Thyroid gland (tissue), 4 donors: ENCODE results near the gene NPFF. TPM values are rescaled to one million over a fixed set of nuclear protein-coding genes. Genes with fewer than 3 reads are reported as not detected.

ENCODE experiments used
- DNase-seq, 2 donors: peaks; one replicate each; pipeline ENCODE4 v3.0.0-alpha.2; 2019
- H3K27ac ChIP-seq, 3 donors: fragments of 200-600 bp; sonication (generic); 1 replicate in 2 of 3; 2 replicates in 1 of 3; pipeline ENCODE4 v1.5.1; 2016 to 2019; ENCODE audit warnings: mild to moderate bottlenecking in 1 of 3, moderate library complexity in 1 of 3
- H3K27me3 ChIP-seq: fragments of 200-600 bp; sonication (generic); one replicate; pipeline ENCODE4 v1.5.1; 2019
- H3K36me3 ChIP-seq, 2 donors: fragments of 200-600 bp; sonication (generic); one replicate each; pipeline ENCODE4 v1.5.1; 2016 to 2019
- H3K4me1 ChIP-seq, 2 donors: fragments of 200-600 bp; sonication (generic); one replicate each; pipeline ENCODE4 v1.5.1; 2017 to 2019
- H3K4me3 ChIP-seq, 3 donors: fragments of 200-600 bp; sonication (generic); replicated peaks in 1 of 3; 1 replicate in 2 of 3; 2 replicates in 1 of 3; pipeline ENCODE4 v1.5.1; 2016; ENCODE audit warnings: mild to moderate bottlenecking in 1 of 3
- H3K9me3 ChIP-seq: fragments of 200-600 bp; sonication (generic); one replicate; pipeline ENCODE4 v1.5.1; 2017
- POLR2A ChIP-seq, 2 donors: fragments of 450-650 bp; IDR thresholded peaks; one replicate each; pipeline ENCODE4 v1.6.1; 2017; ENCODE audit warnings: antibody characterized with exemption in 2 of 2, mild to moderate bottlenecking in 2 of 2, moderate library complexity in 1 of 2
- WGBS, 2 donors: methylation state at CpG; one replicate each; pipeline ENCODE4 v1.1.5; 2017; 5-methylcytosine and 5-hydroxymethylcytosine counted together
- intact Hi-C: fragments of 100-400 bp; cut with DNase I; formaldehyde crosslinking; loops from one replicate; pipeline ENCODE4 v1.15.1; 2023
- total RNA-seq, 4 donors: library from RNA; depleted of rRNA; stranded (reverse); fragments of >200 nt; gene quantifications; one replicate each; pipeline ENCODE4 v1.2.3, GENCODE V29; 2016
- TF ChIP-seq, protein P1 (sequence below), 6 experiments: fragments of 200-600 bp in 3 of 6; fragments of 450-650 bp in 3 of 6; sonication (generic) in 3 of 6; IDR thresholded peaks; one replicate each; pipeline ENCODE4 v1.5.1; 2016 to 2019; ENCODE audit warnings: antibody characterized with exemption in 6 of 6, mild to moderate bottlenecking in 2 of 6, inconsistent platforms in 1 of 6, moderate library complexity in 1 of 6

The NPFF gene
- total RNA-seq, 4 donors from 2014 or later = not detected

DNA sequence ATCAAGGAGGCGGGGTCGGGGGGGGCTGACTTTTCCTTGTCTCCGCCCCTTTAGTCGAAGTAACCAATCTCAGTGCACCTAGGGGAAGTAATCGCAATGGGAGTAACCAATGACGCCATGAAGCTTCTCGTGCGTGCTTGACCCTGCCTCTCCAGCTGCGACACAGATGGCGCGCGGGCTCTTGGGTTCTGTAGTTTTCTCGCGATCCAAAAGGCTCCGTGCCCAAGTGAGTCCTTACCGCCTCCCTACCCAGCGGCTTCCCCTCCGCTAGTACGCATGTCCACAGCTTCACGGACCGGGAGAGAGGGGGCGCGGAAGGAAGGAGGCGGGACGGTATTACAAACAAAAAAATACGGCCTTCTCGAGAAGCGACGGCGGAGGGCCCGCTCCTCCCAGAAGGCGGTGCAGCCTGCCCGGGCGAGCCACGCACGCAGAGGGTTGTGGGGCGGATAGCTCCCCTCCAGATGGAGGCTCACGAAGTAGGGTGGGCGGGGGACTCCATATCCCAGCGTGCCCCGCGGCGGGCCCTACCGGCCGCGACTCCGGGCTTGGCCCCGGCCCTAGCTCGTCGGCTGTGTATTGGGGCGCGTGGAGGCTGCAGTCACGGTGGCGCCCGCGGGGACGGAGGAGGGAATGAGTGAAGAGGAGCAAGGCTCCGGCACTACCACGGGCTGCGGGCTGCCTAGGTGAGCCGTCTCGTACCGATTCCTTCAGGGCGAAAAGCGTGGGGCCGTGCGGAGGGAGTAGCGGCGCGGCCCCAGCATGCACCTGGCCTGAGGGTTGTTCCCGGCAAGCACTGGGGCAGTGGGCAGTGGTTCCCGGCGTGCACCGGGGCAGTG lies 6.3 kb downstream of the NPFF start, which contains the start of gene TARBP2:
Gene TARBP2 (plus strand): TSS at position 508 of the 839 bp plus-strand sequence. CDS start 126 bp downstream, at position 634.
- intact Hi-C loops = loop anchor here (10.0 kb wide), 1 partner anchor 176 kb away; the partner anchor contains the start of gene AAAS
- H3K4me3 ChIP-seq = peak within 1 kb of the TSS; percentile 29 to 59 (median 31)
- peak; percentile 99 for DNase-seq
- no peaks in the 10 kb centered on the region for H3K27me3 ChIP-seq
- TF ChIP-seq, protein P1, sequence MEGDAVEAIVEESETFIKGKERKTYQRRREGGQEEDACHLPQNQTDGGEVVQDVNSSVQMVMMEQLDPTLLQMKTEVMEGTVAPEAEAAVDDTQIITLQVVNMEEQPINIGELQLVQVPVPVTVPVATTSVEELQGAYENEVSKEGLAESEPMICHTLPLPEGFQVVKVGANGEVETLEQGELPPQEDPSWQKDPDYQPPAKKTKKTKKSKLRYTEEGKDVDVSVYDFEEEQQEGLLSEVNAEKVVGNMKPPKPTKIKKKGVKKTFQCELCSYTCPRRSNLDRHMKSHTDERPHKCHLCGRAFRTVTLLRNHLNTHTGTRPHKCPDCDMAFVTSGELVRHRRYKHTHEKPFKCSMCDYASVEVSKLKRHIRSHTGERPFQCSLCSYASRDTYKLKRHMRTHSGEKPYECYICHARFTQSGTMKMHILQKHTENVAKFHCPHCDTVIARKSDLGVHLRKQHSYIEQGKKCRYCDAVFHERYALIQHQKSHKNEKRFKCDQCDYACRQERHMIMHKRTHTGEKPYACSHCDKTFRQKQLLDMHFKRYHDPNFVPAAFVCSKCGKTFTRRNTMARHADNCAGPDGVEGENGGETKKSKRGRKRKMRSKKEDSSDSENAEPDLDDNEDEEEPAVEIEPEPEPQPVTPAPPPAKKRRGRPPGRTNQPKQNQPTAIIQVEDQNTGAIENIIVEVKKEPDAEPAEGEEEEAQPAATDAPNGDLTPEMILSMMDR (IDR thresholded peaks at IDR 0.05) = no peak
- TF ChIP-seq POLR2A (IDR thresholded peaks at IDR 0.05) = peak; percentile 23 to 56
- H3K9me3 ChIP-seq = no peaks in the 10 kb centered on the region
- peaks cover 10 to 40% of the 10 kb centered on the region in 2 donors for H3K4me1 ChIP-seq
- WGBS, 2 donors = 0 to 2% methylated on average over 34 to 65 of the region's 74 CpGs
- peaks cover 0 to 12% of the 10 kb centered on the region in 2 donors for H3K36me3 ChIP-seq
- H3K27ac ChIP-seq = peak within 1 kb of the TSS; percentile 91 to 99 (median 97)

DNA sequence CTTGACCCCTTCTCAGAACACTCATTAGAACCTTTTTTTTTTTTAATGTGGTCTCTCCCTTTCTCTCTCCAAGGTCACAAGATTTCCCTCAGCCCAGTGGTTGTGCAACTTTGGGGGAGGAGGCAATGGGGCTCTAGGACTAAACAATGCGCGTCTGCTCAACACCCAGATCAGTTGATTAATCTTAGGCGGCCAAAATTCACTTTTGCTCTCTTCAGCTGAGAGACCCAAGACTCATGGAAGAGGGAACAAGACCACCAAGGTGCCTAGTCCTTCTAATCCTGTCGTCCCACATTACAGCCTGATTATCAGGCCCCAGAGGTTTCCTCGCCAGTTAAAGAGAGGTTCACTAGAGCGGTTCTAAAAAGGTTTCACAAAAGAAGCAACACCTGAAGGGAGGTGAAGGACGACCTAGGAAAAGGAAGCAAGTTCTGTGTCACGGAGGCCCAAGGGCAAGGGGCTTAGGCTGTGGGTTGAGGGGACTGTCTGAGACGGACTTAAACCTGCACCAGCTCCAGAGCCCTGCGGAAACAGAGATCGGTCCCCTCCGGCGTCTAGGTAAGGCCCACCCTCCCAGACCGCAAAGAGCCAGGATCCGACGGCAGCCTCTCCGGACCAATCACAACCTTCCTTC lies 7.0 kb downstream of the NPFF start:
- DNase-seq = peak; percentile 68 to 69
- intact Hi-C loops = loop anchor here (10.0 kb wide), 1 partner anchor 175 kb away; the partner anchor contains the start of gene AAAS
- peaks cover 10 to 46% of the 10 kb centered on the region in 2 donors for H3K4me1 ChIP-seq
- TF ChIP-seq, protein P1 (IDR thresholded peaks at IDR 0.05) = no peak
- TF ChIP-seq POLR2A (IDR thresholded peaks at IDR 0.05) = peak; percentile 66 to 94
- 2 to 6% methylated on average over 15 to 17 of the region's 17 CpGs for whole genome bisulfite sequencing, 2 donors
- H3K4me3 ChIP-seq = peak overlapping the region; percentile 25 to 59 (median 29)
- H3K27ac ChIP-seq = peak overlapping the region; percentile 91 to 99 (median 97)
- no peaks in the 10 kb centered on the region for H3K9me3 ChIP-seq
- peaks cover 0 to 7% of the 10 kb centered on the region in 2 donors for H3K36me3 ChIP-seq
- H3K27me3 ChIP-seq = no peaks in the 10 kb centered on the region

DNA sequence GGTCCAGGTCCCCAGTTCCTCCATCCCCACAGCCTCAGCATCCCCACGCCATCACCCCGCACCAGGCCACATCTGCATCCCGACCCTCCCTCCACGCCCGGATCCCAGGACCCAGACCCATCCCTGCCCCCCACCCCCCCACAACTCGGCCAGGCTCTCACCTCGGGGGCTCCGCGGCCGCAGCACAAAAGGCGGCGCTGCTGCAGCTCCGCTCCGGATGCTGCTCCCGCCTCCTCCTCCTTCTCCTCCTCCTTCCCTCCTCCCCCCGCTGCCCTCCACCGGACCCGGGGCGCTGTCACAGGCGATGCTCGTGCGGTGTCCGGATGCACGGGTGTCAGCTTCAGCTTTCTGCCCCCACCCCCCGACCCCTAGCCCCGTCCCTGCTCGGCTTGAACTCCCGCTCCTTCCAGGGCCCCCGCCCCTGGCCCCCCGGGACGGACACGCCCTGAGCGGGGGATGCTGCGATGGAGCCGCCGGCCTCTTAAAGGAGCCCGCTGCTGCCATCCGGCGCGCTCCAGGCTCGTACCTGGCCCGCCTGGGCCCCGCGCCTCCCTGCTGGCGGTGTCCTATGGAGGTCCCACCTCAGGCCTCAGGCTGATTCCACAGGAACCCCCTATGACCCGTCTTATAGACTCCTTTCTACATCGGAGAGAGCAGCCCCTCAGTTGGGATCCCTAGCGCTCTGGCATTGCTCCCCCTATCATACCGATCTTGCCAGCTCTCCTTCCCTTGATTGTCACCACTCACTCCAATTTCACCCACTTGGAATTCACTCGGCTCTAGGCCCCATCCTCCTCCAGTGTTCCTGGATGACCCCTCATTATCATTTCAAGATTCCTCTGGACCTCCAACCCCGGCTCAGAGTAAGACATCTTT lies 7.8 kb downstream of the NPFF start, which contains the start of gene MAP3K12:
Gene MAP3K12 (minus strand): TSS at position 193 of the 876 bp plus-strand sequence. CDS start 12,067 bp downstream, outside the sequence.
- peaks cover 10 to 46% of the 10 kb centered on the region in 2 donors for H3K4me1 ChIP-seq
- H3K36me3 ChIP-seq = no peaks in the 10 kb centered on the region
- TF ChIP-seq, protein P1 (IDR thresholded peaks at IDR 0.05) = no peak
- peak within 1 kb of the TSS; percentile 25 to 59 (median 29) for H3K4me3 ChIP-seq
- WGBS, 2 donors = 1 to 2% methylated on average over 36 to 37 of the region's 51 CpGs
- peak; percentile 61 to 62 for DNase-seq
- intact Hi-C loops = loop anchor here (10.0 kb wide), 1 partner anchor 175 kb away; the partner anchor contains the start of gene AAAS
- no peaks in the 10 kb centered on the region for H3K9me3 ChIP-seq
- peak within 1 kb of the TSS; percentile 91 to 99 (median 97) for H3K27ac ChIP-seq
- H3K27me3 ChIP-seq = no peaks in the 10 kb centered on the region

DNA sequence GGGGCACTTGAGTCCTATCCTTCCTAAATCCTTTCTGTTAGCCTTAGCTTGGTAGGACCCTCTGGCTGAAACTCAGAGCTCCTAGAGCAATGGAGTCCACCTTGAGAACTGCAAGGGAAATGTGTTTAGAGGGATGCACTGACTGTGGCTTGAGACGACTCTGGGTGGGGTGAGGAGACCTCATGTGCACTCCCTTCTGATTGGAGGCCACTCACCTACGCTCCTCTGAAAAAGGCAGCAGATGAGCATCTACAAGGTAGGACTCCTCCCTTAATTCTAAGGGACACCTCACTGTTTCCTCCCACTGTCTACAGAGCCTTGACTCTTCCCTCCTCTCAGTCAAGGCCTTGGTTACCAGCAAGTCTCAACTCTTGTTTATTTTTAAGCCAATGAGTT lies 9.1 kb downstream of the NPFF start:
- TF ChIP-seq POLR2A (IDR thresholded peaks at IDR 0.05) = no peak
- TF ChIP-seq, protein P1 (IDR thresholded peaks at IDR 0.05) = no peak
- Histone ChIP-seq H3K27me3 (no peaks in the 10 kb centered on the region), H3K4me1 (peaks cover 22 to 58% of the 10 kb centered on the region in 2 donors), H3K4me3 (no peak overlapping the region), H3K9me3 (no peaks in the 10 kb centered on the region), H3K36me3 (no peaks in the 10 kb centered on the region), H3K27ac (peak overlapping the region in 1 of 3 donors; percentile 10)
- WGBS, 2 donors = 78 to 80% methylated on average over 2 of the region's 2 CpGs
- no peak for DNase-seq
- intact Hi-C loops = no loop called here
